HepG2 (cell line): Measurements from ENCODE around the gene ASXL1. TPM values are rescaled to one million over a fixed set of nuclear protein-coding genes. Genes with fewer than 3 reads are reported as not detected.

ENCODE experiments used
- CCAR2 ChIP-seq: fragments of 200-400 bp; formaldehyde crosslinking; optimal IDR thresholded peaks from 2 replicates; pipeline ENCODE3; 2018; ENCODE audit warnings: low read depth, mild to moderate bottlenecking, low read length, moderate library complexity
- CREB1 ChIP-seq, 2 experiments: fragments of 450-650 bp in 1 of 2; IDR thresholded peaks; 2 replicates each; pipeline ENCODE4 v1.6.1; 2016 to 2017; ENCODE audit warnings: control low read depth in 1 of 2, mild to moderate bottlenecking in 1 of 2, missing compliant biosample characterization in 1 of 2, missing genetic modification characterization in 1 of 2
- FOXP1 ChIP-seq, 2 experiments: fragments of 450-650 bp in 1 of 2; IDR thresholded peaks; 2 replicates each; pipeline ENCODE4 v1.6.1; 2017 to 2018; ENCODE audit warnings: antibody characterized with exemption in 1 of 2
- SMC3 ChIP-seq: IDR thresholded peaks from 2 replicates; pipeline ENCODE4 v1.6.1; 2011; ENCODE audit warnings: low read length, improper control_type of control experiment
- TAF1 ChIP-seq: sonication (generic); formaldehyde crosslinking; IDR thresholded peaks from 2 replicates; pipeline ENCODE4 v1.4.0; 2020; ENCODE audit warnings: missing genetic modification reagents
- ZNF605 ChIP-seq: sonication (generic); formaldehyde crosslinking; IDR thresholded peaks from 2 replicates; pipeline ENCODE4 v1.8.0; 2022; ENCODE audit warnings: mild to moderate bottlenecking, missing genetic modification reagents
- ZNF614 ChIP-seq: IDR thresholded peaks from 2 replicates; pipeline ENCODE4 v1.6.1; 2018; ENCODE audit warnings: missing biosample characterization, missing genetic modification reagents, inconsistent platforms, borderline replicate concordance
- polyA plus RNA-seq, 8 experiments: library from polyadenylated mRNA; depleted of rRNA in 3 of 8; stranded (reverse) in 7 of 8; unstranded in 1 of 8; fragments of >200 nt; fragmentation: Illumina TruSeq in 4 of 8; extraction: Trizol in 4 of 8; gene quantifications; 2 replicates each; pipeline versions ENCODE4 v1.2.1 to v1.2.3, GENCODE V29; 2011 to 2016; ENCODE audit warnings: low read depth in 4 of 8, missing spikeins in 1 of 8, mixed read lengths in 1 of 8; ENCODE audit not compliant: insufficient read depth in 1 of 8
- total RNA-seq, 5 experiments: library from RNA; depleted of rRNA; stranded (reverse); fragments of >200 nt; fragmentation: Illumina TruSeq; extraction: Trizol; gene quantifications; 2 replicates each; pipeline ENCODE4 v1.2.3, GENCODE V29; 2016; ENCODE audit warnings: low read depth in 1 of 5
- TF ChIP-seq, protein P1 (sequence below): sonication (generic); formaldehyde crosslinking; IDR thresholded peaks from 2 replicates; pipeline ENCODE4 v1.4.0; 2020; ENCODE audit warnings: mild to moderate bottlenecking, missing genetic modification reagents
- TF ChIP-seq, protein P2 (sequence below): sonication (generic); formaldehyde crosslinking; IDR thresholded peaks from 2 replicates; pipeline ENCODE4 v1.5.1; 2020; ENCODE audit warnings: mild to moderate bottlenecking, missing genetic modification reagents, moderate library complexity
- TF ChIP-seq, protein P3 (sequence below): sonication (generic); formaldehyde crosslinking; IDR thresholded peaks from 2 replicates; pipeline ENCODE4 v1.4.0; 2020; ENCODE audit warnings: mild to moderate bottlenecking, missing genetic modification reagents, borderline replicate concordance
- TF ChIP-seq, protein P4 (sequence below): IDR thresholded peaks from 2 replicates; pipeline ENCODE4 v1.6.1; 2016; ENCODE audit warnings: low read depth
- TF ChIP-seq, protein P5 (sequence below): IDR thresholded peaks from 2 replicates; pipeline ENCODE4 v1.6.1; 2016
- TF ChIP-seq, protein P6 (sequence below): sonication (generic); formaldehyde crosslinking; IDR thresholded peaks from 2 replicates; pipeline ENCODE4 v1.4.0; 2020; ENCODE audit warnings: missing genetic modification reagents, mild to moderate bottlenecking, borderline replicate concordance

Gene ASXL1
- total and polyA plus RNA-seq, 2 of the 13 experiments (the other 11 are each of a cell fraction or from before 2014, with no cell fraction given) = 62.1 to 74.8 TPM

DNA sequence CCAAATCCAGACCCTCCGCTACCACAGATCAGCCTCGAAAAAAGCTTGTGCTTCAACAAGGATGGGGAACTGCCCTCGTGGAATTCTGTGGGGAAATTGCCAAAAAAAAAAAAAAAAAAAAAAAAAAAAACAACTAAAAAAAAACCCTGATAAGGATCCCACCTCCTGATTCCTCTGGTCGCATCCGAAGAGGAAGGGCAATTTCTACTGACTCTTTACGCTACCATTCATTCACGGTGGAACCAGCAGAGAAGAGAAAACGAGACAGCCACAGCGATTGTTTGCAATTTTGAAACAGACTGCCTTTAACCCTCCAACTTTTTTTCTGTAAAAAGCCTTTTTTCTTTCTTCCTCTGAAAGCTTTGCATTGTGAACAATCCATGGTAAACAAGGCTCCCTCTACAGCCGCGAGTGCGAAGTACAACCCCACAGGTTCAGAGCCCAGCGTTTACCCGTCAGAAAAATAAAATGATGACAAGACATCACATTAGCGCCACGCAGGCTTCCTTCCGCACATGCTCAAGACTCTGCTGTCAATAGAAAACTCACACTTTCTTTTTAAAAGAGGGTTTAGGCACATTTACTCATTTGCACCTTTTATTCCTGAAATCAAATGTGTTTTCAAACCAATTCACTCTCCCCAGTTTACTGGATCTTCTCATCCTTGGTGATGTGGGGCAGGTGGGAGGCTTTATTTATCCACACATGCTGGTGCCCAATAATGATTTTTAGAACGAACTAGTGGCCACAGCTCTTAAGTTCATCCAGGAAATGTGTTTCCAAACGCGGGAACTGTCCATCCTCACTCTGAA lies 127.0 kb downstream of the ASXL1 start (continued):
- TF ChIP-seq, protein P1, sequence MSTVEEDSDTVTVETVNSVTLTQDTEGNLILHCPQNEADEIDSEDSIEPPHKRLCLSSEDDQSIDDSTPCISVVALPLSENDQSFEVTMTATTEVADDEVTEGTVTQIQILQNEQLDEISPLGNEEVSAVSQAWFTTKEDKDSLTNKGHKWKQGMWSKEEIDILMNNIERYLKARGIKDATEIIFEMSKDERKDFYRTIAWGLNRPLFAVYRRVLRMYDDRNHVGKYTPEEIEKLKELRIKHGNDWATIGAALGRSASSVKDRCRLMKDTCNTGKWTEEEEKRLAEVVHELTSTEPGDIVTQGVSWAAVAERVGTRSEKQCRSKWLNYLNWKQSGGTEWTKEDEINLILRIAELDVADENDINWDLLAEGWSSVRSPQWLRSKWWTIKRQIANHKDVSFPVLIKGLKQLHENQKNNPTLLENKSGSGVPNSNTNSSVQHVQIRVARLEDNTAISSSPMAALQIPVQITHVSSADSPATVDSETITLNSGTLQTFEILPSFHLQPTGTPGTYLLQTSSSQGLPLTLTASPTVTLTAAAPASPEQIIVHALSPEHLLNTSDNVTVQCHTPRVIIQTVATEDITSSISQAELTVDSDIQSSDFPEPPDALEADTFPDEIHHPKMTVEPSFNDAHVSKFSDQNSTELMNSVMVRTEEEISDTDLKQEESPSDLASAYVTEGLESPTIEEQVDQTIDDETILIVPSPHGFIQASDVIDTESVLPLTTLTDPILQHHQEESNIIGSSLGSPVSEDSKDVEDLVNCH (CRISPR knock-in tag) = no peak
- TF ChIP-seq, protein P2, sequence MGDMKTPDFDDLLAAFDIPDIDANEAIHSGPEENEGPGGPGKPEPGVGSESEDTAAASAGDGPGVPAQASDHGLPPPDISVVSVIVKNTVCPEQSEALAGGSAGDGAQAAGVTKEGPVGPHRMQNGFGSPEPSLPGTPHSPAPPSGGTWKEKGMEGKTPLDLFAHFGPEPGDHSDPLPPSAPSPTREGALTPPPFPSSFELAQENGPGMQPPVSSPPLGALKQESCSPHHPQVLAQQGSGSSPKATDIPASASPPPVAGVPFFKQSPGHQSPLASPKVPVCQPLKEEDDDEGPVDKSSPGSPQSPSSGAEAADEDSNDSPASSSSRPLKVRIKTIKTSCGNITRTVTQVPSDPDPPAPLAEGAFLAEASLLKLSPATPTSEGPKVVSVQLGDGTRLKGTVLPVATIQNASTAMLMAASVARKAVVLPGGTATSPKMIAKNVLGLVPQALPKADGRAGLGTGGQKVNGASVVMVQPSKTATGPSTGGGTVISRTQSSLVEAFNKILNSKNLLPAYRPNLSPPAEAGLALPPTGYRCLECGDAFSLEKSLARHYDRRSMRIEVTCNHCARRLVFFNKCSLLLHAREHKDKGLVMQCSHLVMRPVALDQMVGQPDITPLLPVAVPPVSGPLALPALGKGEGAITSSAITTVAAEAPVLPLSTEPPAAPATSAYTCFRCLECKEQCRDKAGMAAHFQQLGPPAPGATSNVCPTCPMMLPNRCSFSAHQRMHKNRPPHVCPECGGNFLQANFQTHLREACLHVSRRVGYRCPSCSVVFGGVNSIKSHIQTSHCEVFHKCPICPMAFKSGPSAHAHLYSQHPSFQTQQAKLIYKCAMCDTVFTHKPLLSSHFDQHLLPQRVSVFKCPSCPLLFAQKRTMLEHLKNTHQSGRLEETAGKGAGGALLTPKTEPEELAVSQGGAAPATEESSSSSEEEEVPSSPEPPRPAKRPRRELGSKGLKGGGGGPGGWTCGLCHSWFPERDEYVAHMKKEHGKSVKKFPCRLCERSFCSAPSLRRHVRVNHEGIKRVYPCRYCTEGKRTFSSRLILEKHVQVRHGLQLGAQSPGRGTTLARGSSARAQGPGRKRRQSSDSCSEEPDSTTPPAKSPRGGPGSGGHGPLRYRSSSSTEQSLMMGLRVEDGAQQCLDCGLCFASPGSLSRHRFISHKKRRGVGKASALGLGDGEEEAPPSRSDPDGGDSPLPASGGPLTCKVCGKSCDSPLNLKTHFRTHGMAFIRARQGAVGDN = no peak
- TF ChIP-seq CREB1 (IDR thresholded peaks at IDR 0.05) (peak; percentile 22; the same call in 1 of the 2 replicates), CREB1 (CRISPR knock-in tag; IDR thresholded peaks at IDR 0.05) (no peak), ZNF605 (peak; percentile 48), FOXP1 (IDR thresholded peaks at IDR 0.05) (0 out of 2 replicates have a peak, but pooled peaks have one; percentile 47), FOXP1 (CRISPR knock-in tag; IDR thresholded peaks at IDR 0.05) (peak; percentile 69; the same call in 1 of the 2 replicates), TAF1 (0 out of 2 replicates have a peak, but pooled peaks have one; percentile 20), CCAR2 (peak; percentile 24), SMC3 (peak; percentile 92), ZNF614 (CRISPR knock-in tag) (peak; percentile 71; the same call in 1 of the 2 replicates)
- TF ChIP-seq, protein P3, sequence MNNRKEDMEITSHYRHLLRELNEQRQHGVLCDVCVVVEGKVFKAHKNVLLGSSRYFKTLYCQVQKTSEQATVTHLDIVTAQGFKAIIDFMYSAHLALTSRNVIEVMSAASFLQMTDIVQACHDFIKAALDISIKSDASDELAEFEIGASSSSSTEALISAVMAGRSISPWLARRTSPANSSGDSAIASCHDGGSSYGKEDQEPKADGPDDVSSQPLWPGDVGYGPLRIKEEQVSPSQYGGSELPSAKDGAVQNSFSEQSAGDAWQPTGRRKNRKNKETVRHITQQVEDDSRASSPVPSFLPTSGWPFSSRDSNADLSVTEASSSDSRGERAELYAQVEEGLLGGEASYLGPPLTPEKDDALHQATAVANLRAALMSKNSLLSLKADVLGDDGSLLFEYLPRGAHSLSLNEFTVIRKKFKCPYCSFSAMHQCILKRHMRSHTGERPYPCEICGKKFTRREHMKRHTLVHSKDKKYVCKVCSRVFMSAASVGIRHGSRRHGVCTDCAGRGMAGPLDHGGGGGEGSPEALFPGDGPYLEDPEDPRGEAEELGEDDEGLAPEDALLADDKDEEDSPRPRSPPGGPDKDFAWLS = no peak
- TF ChIP-seq, protein P4, sequence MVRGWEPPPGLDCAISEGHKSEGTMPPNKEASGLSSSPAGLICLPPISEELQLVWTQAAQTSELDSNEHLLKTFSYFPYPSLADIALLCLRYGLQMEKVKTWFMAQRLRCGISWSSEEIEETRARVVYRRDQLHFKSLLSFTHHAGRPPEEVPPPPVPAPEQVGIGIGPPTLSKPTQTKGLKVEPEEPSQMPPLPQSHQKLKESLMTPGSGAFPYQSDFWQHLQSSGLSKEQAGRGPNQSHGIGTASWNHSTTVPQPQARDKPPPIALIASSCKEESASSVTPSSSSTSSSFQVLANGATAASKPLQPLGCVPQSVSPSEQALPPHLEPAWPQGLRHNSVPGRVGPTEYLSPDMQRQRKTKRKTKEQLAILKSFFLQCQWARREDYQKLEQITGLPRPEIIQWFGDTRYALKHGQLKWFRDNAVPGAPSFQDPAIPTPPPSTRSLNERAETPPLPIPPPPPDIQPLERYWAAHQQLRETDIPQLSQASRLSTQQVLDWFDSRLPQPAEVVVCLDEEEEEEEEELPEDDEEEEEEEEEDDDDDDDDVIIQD (CRISPR knock-in tag) = peak; percentile 58; the same call in 1 of the 2 replicates
- TF ChIP-seq, protein P5, sequence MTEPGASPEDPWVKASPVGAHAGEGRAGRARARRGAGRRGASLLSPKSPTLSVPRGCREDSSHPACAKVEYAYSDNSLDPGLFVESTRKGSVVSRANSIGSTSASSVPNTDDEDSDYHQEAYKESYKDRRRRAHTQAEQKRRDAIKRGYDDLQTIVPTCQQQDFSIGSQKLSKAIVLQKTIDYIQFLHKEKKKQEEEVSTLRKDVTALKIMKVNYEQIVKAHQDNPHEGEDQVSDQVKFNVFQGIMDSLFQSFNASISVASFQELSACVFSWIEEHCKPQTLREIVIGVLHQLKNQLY (CRISPR knock-in tag) = no peak
- TF ChIP-seq, protein P6, sequence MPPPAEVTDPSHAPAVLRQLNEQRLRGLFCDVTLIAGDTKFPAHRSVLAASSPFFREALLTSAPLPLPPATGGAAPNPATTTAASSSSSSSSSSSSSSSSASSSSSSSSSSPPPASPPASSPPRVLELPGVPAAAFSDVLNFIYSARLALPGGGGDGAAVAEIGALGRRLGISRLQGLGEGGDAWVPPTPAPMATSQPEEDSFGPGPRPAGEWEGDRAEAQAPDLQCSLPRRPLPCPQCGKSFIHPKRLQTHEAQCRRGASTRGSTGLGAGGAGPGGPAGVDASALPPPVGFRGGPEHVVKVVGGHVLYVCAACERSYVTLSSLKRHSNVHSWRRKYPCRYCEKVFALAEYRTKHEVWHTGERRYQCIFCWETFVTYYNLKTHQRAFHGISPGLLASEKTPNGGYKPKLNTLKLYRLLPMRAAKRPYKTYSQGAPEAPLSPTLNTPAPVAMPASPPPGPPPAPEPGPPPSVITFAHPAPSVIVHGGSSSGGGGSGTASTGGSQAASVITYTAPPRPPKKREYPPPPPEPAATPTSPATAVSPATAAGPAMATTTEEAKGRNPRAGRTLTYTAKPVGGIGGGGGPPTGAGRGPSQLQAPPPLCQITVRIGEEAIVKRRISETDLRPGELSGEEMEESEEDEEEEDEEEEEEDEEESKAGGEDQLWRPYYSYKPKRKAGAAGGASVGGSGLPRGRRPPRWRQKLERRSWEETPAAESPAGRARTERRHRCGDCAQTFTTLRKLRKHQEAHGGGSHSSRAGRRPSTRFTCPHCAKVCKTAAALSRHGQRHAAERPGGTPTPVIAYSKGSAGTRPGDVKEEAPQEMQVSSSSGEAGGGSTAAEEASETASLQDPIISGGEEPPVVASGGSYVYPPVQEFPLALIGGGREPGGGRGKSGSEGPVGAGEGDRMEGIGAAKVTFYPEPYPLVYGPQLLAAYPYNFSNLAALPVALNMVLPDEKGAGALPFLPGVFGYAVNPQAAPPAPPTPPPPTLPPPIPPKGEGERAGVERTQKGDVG = no peak
